A549 treated with dexamethasone at 1 μM for 4 hours (cell line): ENCODE results near the gene OR13C4. TPM values are rescaled to one million over a fixed set of nuclear protein-coding genes. Genes with fewer than 3 reads are reported as not detected.

ENCODE experiments used
- total RNA-seq: library from RNA; stranded (reverse); fragments of 200-300 nt; extraction: Qiagen RNA extraction; gene quantifications from 5 replicates; pipeline ENCODE4 v1.2.3, GENCODE V29; 2022

OR13C4 gene
- not detected in 5 replicates for total RNA-seq

GRCh38 chr9:104527109-104527508 lies at the start of gene OR13C4:
Gene OR13C4, minus strand, starts transcription at chr9:104527209. Its CDS starts 0 bp downstream, at chr9:104527209.

GRCh38 chr9:104568868-104569267 lies 41.9 kb upstream of the OR13C4 start, which contains the start of gene OR13C8:
Gene OR13C8, plus strand, starts transcription at chr9:104569168. Its CDS starts 0 bp downstream, at chr9:104569168.

GRCh38 chr9:104536756-104537155 lies 9.7 kb upstream of the OR13C4 start, which contains the start of gene OR13C3:
Gene OR13C3, minus strand, starts transcription at chr9:104536856. Its CDS starts 133 bp downstream, at chr9:104536723.

GRCh38 chr9:104503963-104504362 lies 23.0 kb downstream of the OR13C4 start, which contains the start of gene OR13F1:
Gene OR13F1, plus strand, starts transcription at chr9:104504263. Its CDS starts 0 bp downstream, at chr9:104504263.

Other genes with a start within 250 kb of the OR13C4 start
- gene OR13F1, start 22.9 kb downstream of the OR13C4 start, total RNA-seq: not detected in 5 replicates
- gene OR13C3, start 9.6 kb upstream of the OR13C4 start, total RNA-seq: not detected in 5 replicates
- gene OR13C8, start 42.0 kb upstream of the OR13C4 start, total RNA-seq: not detected in 5 replicates
- not detected in 5 replicates for gene OR13C5, start 72.2 kb upstream of the OR13C4 start, total RNA-seq
- gene OR13C2, start 78.4 kb upstream of the OR13C4 start, total RNA-seq: not detected in 5 replicates
- gene OR13C9, start 91.0 kb upstream of the OR13C4 start, total RNA-seq: not detected in 5 replicates
- gene OR13D1, start 167.3 kb upstream of the OR13C4 start, total RNA-seq: not detected in 5 replicates
- 11.9 to 14.4 TPM (median 13.8 TPM) in 5 replicates for gene NIPSNAP3A, start 220.5 kb upstream of the OR13C4 start, total RNA-seq
- 0.33 to 0.71 TPM (median 0.39 TPM) in 5 replicates for gene NIPSNAP3B, start 236.9 kb upstream of the OR13C4 start, total RNA-seq